ENCODE data around the gene MCU. TPM values are rescaled to one million over a fixed set of nuclear protein-coding genes. Genes with fewer than 3 reads are reported as not detected.

The MCU gene
- total RNA-seq, 2 donors from 2014 or later: 12.5 to 19.1 TPM

DNA sequence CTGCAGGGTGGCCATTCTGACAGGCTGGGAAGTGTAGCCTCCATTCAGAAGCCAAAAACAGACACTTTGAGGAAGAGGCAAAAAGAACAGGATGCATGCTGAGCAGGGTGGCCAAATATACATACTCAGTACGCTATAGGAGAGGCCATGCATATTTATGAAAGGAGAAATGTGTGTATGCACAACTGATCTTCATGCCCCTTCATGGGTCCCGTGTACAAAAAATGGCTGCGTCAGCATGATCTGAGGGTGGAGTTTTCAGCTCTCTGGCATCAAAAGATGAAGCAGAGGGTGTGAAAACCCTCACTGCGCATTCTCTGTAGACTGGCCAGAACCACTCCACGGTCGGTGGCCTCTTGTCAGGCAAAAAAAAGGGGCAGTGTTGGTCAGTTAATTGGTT lies 166.1 kb downstream of the MCU start:
- H3K4me3 Mint-ChIP-seq: no peak overlapping the region
- H3K27ac Mint-ChIP-seq: no peak overlapping the region
- H3K4me1 Mint-ChIP-seq: no peaks in the 10 kb centered on the region
- H3K27me3 Mint-ChIP-seq: no peaks in the 10 kb centered on the region
- no peaks in the 10 kb centered on the region for H3K9me3 Mint-ChIP-seq
- peaks cover 24% of the 10 kb centered on the region for H3K36me3 Mint-ChIP-seq (ENCODE audit: low read depth)
- no peak for ATAC-seq (replicated peaks)

DNA sequence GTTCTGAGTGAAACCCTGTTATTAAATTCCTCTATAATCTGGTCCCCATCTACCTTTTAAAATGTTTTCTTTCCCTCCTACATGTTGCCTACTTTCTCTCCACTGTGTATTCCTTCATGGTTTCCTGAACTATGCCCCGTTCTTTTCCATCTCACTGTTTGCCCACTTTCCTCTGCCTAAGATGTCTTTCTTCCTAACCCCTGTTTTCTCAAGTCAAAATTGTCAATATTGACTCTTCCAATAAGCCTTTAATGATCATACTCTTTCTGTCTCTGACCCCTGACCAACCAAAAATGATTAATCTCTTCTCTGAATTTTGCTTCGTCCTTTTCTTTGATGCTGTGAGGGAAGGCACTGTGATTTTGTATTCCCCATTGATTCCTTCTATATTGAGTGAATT lies 171.0 kb downstream of the MCU start:
- H3K4me1 Mint-ChIP-seq: no peaks in the 10 kb centered on the region
- H3K27ac Mint-ChIP-seq: no peak overlapping the region
- no peaks in the 10 kb centered on the region for H3K27me3 Mint-ChIP-seq
- no peaks in the 10 kb centered on the region for H3K9me3 Mint-ChIP-seq
- ATAC-seq (replicated peaks): no peak
- no peak overlapping the region for H3K4me3 Mint-ChIP-seq
- H3K36me3 Mint-ChIP-seq (ENCODE audit: low read depth): peaks cover 27% of the 10 kb centered on the region

DNA sequence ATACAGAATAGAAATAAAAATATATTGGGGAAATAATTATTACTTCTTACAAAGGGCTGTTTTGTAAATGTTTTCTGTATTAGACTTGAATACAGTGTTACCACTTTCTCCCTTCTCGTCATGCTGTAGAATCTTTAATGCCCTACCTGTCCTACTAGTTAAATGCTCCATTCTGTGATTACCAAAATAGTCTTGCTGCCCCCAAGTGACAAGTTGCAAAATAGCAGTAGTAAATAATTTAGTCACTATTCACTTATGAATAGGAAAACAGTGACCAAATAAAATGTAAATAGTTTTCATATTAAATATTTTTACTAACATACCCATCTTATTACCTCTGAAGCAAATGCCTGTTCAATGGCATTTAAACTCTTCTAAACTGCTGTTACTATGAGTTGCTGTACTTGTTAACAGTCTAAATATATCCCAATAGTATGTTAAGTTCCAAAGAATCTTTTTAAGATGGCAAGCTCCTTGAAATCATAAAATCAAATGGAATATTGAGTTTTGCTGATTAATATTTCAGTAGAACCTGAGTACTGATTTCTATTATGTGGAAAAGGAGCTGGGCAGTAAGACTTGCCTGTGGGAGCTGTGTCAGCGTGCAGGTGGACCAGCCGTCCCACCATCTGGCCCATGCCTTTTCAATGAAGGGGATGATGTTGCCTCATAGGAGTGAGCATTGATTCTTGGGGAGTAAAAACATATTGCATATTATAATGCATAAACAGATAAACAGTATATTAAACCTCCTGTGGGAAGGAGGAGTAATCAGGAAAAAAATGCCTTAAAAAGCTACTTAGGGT lies 183.5 kb downstream of the MCU start:
- H3K36me3 Mint-ChIP-seq (ENCODE audit: low read depth): peaks cover 43% of the 10 kb centered on the region
- no peak overlapping the region for H3K4me3 Mint-ChIP-seq
- ATAC-seq (replicated peaks): no peak
- no peaks in the 10 kb centered on the region for H3K27me3 Mint-ChIP-seq
- H3K4me1 Mint-ChIP-seq: no peaks in the 10 kb centered on the region
- H3K27ac Mint-ChIP-seq: no peak overlapping the region
- no peaks in the 10 kb centered on the region for H3K9me3 Mint-ChIP-seq

DNA sequence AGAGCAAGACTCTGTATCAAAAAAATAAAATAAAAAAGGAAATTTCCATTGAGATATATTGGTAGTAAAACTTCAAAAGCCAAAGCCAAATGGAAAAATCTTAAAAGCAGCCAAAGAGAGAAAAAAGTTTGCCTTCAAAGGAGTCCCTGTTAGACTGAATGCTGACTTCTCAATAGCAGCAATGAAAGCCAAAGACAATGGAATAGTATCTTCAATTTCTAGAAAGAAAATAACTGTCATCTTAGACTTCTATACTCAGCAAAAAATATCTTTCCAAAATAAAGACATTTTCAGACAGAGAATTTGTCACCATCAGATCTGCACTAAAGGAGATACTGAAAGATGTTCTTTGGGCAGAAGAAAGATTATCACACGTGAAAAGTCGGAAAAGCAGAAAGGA lies 187.3 kb downstream of the MCU start:
- H3K4me3 Mint-ChIP-seq: no peak overlapping the region
- no peaks in the 10 kb centered on the region for H3K9me3 Mint-ChIP-seq

DNA sequence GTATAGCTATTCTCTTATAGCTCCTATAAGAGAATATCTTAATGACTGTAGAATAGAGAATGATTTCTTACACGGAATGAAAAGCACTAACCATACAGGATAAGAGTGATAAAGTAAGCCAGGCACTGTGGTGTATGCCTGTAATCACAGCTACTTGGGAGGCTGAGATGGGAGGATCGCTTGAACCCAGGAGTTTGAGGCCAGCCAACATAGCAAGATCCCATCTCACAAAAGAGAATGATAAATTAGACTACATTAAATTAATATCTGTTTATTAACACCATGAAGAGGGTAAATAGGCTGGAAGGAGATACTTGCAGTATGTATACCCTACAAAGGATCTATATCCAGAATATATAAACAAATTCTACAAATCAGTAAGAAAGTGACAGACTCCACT lies 189.3 kb downstream of the MCU start:
- H3K27me3 Mint-ChIP-seq: no peaks in the 10 kb centered on the region
- H3K9me3 Mint-ChIP-seq: no peaks in the 10 kb centered on the region
- H3K36me3 Mint-ChIP-seq (ENCODE audit: low read depth): peaks cover 40% of the 10 kb centered on the region
- H3K27ac Mint-ChIP-seq: no peak overlapping the region
- no peak for ATAC-seq (replicated peaks)
- H3K4me3 Mint-ChIP-seq: no peak overlapping the region
- no peaks in the 10 kb centered on the region for H3K4me1 Mint-ChIP-seq

More for the DNA sequence above, 187.3 kb downstream of the MCU start:
- Mint-ChIP-seq H3K27me3 (no peaks in the 10 kb centered on the region), H3K4me1 (no peaks in the 10 kb centered on the region), H3K27ac (no peak overlapping the region), H3K36me3 (ENCODE audit: low read depth) (peaks cover 24% of the 10 kb centered on the region)
- no peak for ATAC-seq (replicated peaks)

DNA sequence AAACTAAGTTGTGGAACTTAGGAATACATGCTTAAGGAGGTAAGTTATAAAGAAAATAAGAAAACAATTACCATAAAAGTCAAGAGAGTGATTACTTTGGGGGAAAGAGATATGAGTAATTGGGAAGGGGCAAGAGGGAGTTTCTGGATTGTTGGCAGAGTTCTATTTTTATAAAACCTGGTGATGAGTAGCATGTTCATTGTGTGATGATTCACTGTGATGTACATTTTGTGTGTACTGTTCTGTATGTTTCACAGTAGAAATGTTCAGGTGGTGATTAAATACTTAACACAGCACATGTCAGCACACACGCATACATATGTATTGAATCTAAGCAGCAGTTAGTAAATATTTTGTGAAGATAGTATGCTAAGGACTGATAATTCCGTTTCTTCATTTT lies 191.9 kb downstream of the MCU start:
- H3K27ac Mint-ChIP-seq: no peak overlapping the region
- peaks cover 4% of the 10 kb centered on the region for H3K4me1 Mint-ChIP-seq
- H3K4me3 Mint-ChIP-seq: no peak overlapping the region
- H3K9me3 Mint-ChIP-seq: no peaks in the 10 kb centered on the region
- H3K27me3 Mint-ChIP-seq: no peaks in the 10 kb centered on the region
- peak; percentile 47 for ATAC-seq (replicated peaks)
- peaks cover 40% of the 10 kb centered on the region for H3K36me3 Mint-ChIP-seq (ENCODE audit: low read depth)

DNA sequence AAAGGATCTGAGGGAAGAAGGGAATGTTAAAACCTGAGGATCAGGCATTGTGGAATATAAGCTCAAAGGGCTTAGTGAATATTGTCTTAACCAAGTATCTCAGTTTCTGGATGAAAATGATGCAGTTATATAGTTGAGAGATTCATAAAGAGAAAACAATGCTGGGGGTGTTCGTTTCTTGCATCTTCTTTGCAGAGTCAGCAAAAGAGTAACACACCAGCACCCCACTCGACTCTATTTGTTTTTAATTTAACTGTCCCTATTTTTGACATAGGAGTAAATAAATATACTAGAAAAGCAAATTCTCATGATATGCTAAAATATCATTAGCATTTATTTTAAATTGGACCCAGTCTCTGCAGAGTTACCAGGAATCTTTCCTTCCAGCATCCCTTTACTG lies 194.0 kb downstream of the MCU start:
- Mint-ChIP-seq H3K4me3 (no peak overlapping the region), H3K27me3 (no peaks in the 10 kb centered on the region), H3K27ac (no peak overlapping the region), H3K4me1 (peaks cover 4% of the 10 kb centered on the region), H3K9me3 (no peaks in the 10 kb centered on the region), H3K36me3 (ENCODE audit: low read depth) (peaks cover 40% of the 10 kb centered on the region)
- no peak for ATAC-seq (replicated peaks)

DNA sequence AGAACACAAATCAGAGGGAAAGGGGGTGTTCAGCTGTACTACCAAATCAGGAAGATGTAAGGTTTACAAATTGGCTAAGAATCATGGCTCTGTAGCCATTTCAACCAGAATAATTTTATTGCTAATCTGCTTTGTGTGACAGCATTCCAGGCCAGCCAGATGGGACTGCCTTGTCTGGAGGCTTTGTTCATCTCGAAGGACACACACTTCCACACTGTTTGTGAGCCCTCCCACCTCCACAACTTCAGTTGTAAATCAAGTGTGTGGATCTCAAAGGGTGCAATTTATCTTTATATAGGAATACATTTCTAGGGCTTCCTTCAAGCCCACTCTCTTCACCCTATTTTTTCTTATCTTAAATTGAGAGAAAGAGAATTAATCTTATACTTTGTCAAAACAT lies 194.7 kb downstream of the MCU start:
- H3K27ac Mint-ChIP-seq: peak overlapping the region; percentile 82
- peaks cover 40% of the 10 kb centered on the region for H3K36me3 Mint-ChIP-seq (ENCODE audit: low read depth)
- ATAC-seq (replicated peaks): no peak
- no peaks in the 10 kb centered on the region for H3K9me3 Mint-ChIP-seq
- H3K4me3 Mint-ChIP-seq: peak overlapping the region; percentile 57
- H3K4me1 Mint-ChIP-seq: peaks cover 4% of the 10 kb centered on the region
- H3K27me3 Mint-ChIP-seq: no peaks in the 10 kb centered on the region

DNA sequence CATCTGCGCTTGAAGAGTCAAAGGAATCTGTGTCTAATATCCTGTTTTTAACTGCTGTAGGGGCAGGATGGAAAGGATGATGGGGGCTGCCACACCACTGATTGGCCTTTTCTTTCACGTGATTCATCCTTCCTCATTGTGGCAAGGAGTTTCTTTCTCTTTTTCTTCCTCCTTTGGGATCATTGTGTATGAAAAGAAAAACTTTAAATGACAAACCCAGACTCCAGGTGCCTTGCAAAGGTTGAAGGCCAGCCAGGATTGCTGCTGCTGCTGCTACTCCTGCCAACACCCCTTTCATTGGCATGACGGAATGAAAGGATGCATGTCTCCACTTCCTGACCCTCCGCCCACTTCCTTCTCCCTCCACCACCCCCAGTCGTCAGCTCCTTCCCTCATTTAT lies 195.1 kb downstream of the MCU start:
- no peaks in the 10 kb centered on the region for H3K9me3 Mint-ChIP-seq
- peak; percentile 45 for ATAC-seq (replicated peaks)
- no peaks in the 10 kb centered on the region for H3K27me3 Mint-ChIP-seq
- peaks cover 40% of the 10 kb centered on the region for H3K36me3 Mint-ChIP-seq (ENCODE audit: low read depth)
- peak overlapping the region; percentile 82 for H3K27ac Mint-ChIP-seq
- H3K4me3 Mint-ChIP-seq: peak overlapping the region; percentile 57
- H3K4me1 Mint-ChIP-seq: peaks cover 4% of the 10 kb centered on the region

DNA sequence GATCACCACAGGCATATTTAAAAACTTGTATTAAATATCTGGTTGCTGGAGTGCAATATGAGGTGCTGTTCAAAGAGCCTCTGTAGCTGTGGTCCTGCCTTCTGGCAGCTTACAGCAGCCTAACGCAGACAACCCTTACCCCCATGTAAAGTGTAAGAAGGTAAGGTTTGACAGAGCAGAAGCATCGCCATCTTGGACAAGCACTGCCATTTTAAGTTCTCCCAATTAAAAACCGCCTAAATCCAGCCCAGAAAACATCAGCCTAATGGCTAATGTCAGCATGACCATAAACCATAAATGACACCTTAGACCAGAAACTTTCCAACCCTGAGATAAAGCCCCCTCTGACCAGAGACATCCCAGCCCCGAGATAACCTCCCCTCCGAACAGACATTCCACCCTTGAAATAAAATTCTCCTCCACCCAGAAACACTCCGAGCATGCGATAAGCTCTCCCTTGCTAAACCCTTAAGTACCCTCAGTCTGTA lies 196.3 kb downstream of the MCU start:
- Mint-ChIP-seq H3K4me3 (no peak overlapping the region), H3K36me3 (ENCODE audit: low read depth) (peaks cover 34% of the 10 kb centered on the region), H3K9me3 (no peaks in the 10 kb centered on the region), H3K27ac (no peak overlapping the region), H3K27me3 (no peaks in the 10 kb centered on the region), H3K4me1 (peaks cover 4% of the 10 kb centered on the region)
- ATAC-seq (replicated peaks): no peak

DNA sequence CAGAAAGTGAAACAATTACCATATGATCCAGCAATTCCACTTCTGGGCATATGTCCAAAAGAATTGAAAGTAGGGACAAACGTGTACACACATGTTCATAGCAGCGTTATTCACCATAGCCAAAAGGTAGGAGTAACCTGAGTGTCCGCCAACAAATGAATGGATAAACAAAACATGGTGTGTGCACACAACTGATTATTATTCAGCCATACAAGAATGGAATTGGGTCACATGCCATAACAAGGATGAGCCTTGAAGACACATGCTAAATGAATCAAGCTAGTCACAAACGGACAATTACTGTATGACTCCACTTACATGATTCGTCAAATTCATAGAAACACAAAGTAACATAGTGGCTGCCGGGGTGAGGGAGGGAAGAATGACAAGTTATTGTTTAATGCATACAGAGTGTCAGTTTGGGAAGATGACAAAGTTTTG lies 197.5 kb downstream of the MCU start:
- H3K27me3 Mint-ChIP-seq: no peaks in the 10 kb centered on the region
- H3K4me1 Mint-ChIP-seq: peaks cover 4% of the 10 kb centered on the region
- no peak overlapping the region for H3K27ac Mint-ChIP-seq
- H3K36me3 Mint-ChIP-seq (ENCODE audit: low read depth): peaks cover 27% of the 10 kb centered on the region
- H3K9me3 Mint-ChIP-seq: no peaks in the 10 kb centered on the region
- ATAC-seq (replicated peaks): peak; percentile 56
- no peak overlapping the region for H3K4me3 Mint-ChIP-seq

DNA sequence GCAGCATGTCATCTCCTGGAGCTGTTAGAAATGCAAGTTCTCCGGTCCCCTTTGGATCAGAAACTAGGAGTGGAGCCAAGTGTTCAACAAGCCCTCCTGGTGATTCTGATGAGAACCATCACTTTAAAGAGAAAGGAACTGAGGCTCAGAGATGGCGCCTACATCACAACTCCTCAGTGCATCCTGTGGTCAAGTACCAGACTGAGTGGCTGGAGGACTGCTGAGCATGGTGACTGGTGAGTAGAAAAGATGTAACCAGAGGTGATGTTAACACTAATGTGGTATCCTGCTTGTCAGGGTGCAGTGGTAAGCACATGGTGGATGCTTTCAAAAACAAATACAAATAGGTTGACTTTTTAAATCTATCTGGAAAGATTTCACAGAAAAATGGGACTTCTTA lies 198.1 kb downstream of the MCU start:
- H3K4me3 Mint-ChIP-seq: no peak overlapping the region
- peak; percentile 58 for ATAC-seq (replicated peaks)
- H3K9me3 Mint-ChIP-seq: no peaks in the 10 kb centered on the region
- peaks cover under 1% of the 10 kb centered on the region for H3K27me3 Mint-ChIP-seq
- H3K36me3 Mint-ChIP-seq (ENCODE audit: low read depth): peaks cover 22% of the 10 kb centered on the region
- no peak overlapping the region for H3K27ac Mint-ChIP-seq
- H3K4me1 Mint-ChIP-seq: peaks cover 4% of the 10 kb centered on the region

DNA sequence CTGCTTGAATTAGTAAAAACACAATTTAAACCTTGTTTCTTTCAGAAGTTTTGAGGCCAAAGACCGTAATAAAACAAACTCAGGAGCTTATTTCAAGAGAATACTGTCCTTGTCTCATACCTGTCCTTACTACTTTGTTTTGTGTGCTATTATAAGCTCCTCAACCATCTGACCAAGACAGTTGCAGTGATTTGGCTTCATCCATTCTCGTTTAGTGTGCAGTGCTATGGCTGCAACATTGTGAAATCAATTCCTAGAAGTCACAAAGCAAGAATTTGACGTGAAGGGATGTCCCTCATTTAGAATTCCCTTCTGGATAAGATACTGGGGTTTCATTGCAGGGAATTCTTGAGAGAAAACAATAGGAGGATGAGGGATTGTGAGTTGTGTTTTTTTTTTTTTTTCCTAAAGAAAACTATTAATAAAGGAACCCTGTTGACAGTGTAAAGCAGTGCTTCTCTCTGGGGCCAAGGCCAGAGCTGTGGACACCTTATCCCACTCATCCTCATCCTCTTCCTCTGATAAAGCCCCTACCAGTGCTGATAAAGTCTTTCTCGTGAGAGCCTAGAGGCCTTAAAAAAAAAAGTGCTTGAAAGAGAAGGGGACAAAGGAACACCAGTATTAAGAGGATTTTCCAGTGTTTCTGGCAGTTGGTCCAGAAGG lies 201.3 kb downstream of the MCU start, which contains the start of gene OIT3:
Gene OIT3 (plus strand): TSS at position 604 of the 663 bp plus-strand sequence. CDS start 60 bp downstream, outside the sequence.
- ATAC-seq (replicated peaks): no peak
- H3K4me3 Mint-ChIP-seq: no peak within 1 kb of the TSS
- peaks cover 5% of the 10 kb centered on the region for H3K36me3 Mint-ChIP-seq (ENCODE audit: low read depth)
- H3K9me3 Mint-ChIP-seq: no peaks in the 10 kb centered on the region
- no peaks in the 10 kb centered on the region for H3K4me1 Mint-ChIP-seq
- H3K27ac Mint-ChIP-seq: no peak within 1 kb of the TSS
- H3K27me3 Mint-ChIP-seq: peaks cover 4% of the 10 kb centered on the region

DNA sequence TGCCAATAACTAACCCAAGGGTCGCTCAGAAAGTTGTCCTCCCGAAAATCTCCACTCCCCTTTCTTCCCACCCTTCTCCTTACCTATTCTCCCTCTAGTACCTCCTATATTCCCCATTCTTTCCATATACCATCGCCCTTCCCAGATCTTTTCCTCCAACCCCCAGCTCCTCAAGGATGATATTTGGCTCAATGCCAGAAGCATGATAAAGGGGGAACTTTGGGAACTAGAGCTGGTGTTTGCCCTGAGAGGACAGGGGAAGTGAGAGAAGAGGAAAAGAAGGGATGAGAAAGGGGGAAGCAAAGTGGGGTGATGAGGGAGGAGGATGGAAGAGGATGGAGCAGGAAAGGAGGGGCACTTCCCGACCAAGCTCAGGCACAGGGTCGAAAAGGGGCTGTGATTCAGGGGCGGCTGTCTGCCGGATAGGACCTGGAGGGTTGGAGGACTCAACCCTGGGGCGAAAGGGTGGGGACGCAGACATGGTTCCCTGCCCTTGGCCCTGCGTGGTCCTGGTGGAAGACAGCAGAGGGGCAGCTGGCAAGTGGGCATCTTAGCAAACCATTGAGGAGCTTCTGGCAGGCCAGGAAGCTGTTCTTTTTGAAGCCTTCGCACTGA lies 203.4 kb downstream of the MCU start:
- Mint-ChIP-seq H3K4me3 (no peak overlapping the region), H3K9me3 (no peaks in the 10 kb centered on the region), H3K36me3 (ENCODE audit: low read depth) (no peaks in the 10 kb centered on the region), H3K27ac (no peak overlapping the region), H3K27me3 (peaks cover 4% of the 10 kb centered on the region), H3K4me1 (no peaks in the 10 kb centered on the region)
- ATAC-seq (replicated peaks): no peak

DNA sequence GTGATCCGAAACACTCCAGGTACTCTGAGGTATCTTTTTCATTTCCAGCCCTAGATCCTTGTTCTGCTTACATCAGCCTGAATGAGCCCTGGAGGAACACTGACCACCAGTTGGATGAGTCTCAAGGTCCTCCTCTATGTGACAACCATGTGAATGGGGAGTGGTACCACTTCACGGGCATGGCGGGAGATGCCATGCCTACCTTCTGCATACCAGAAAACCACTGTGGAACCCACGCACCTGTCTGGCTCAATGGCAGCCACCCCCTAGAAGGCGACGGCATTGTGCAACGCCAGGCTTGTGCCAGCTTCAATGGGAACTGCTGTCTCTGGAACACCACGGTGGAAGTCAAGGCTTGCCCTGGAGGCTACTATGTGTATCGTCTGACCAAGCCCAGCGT lies 206.7 kb downstream of the MCU start:
- no peak for ATAC-seq (replicated peaks)
- H3K9me3 Mint-ChIP-seq: no peaks in the 10 kb centered on the region
- H3K36me3 Mint-ChIP-seq (ENCODE audit: low read depth): no peaks in the 10 kb centered on the region
- H3K4me1 Mint-ChIP-seq: no peaks in the 10 kb centered on the region
- no peak overlapping the region for H3K4me3 Mint-ChIP-seq
- H3K27me3 Mint-ChIP-seq: peaks cover 4% of the 10 kb centered on the region
- H3K27ac Mint-ChIP-seq: no peak overlapping the region

Data from activated T-helper 17 cell treated with anti-CD3 and anti-CD28 coated beads, Interleukin-2, amount 50 U/mL, for 72 hours (primary cell).